B cell (primary cell): Measurements from ENCODE around the gene TENM3. TPM values are rescaled to one million over a fixed set of nuclear protein-coding genes. Genes with fewer than 3 reads are reported as not detected.

Source experiments
- ATAC-seq: fragments of 200-7000 bp; cut with Tn5 transposase; one replicate; pipeline ENCODE4 v1.10.0; 2021; ENCODE audit warnings: low read depth, mild to moderate bottlenecking, moderate number of reproducible peaks, moderate library complexity
- CTCF ChIA-PET: fragments of 350-600 bp; sonication (Branson Sonifier 250); formaldehyde crosslinking; loops from one replicate; lab custom pipeline; 2021; ENCODE audit warnings: antibody characterized with exemption, inconsistent platforms; lab: Charles Lee
- POLR2A ChIA-PET: fragments of 350-600 bp; sonication (Branson Sonifier 250); formaldehyde crosslinking; loops from one replicate; lab custom pipeline; 2021; ENCODE audit warnings: antibody characterized with exemption; lab: Charles Lee
- DNase-seq: peaks from one replicate; pipeline ENCODE4 v3.0.0; 2013
- H2AFZ ChIP-seq: 2 replicates; pipeline ENCODE4 v1.6.1; 2012; ENCODE audit warnings: mild to moderate bottlenecking, low read depth, low read length; ENCODE audit not compliant: insufficient read depth, poor library complexity, severe bottlenecking
- H3K27ac ChIP-seq, 2 donors: 1 replicate in 1 of 2; 2 replicates in 1 of 2; pipeline ENCODE4 v1.5.1; 2012 to 2013; ENCODE audit warnings: low read length in 2 of 2, mild to moderate bottlenecking in 2 of 2, moderate library complexity in 1 of 2
- H3K27me3 ChIP-seq, 4 experiments: fragments of 200-600 bp in 1 of 4; sonication (generic) in 1 of 4; replicated peaks in 1 of 4; 1 replicate in 2 of 4; 2 replicates in 2 of 4; pipeline versions ENCODE4 v1.6.1 to v1.7.0; 2013 to 2016; ENCODE audit warnings: low read length in 3 of 4, mild to moderate bottlenecking in 2 of 4, mixed read lengths in 1 of 4, moderate library complexity in 1 of 4; ENCODE audit not compliant: insufficient read depth in 4 of 4, control insufficient read depth in 3 of 4; ENCODE audit errors: control extremely low read depth in 1 of 4
- H3K36me3 ChIP-seq, 2 experiments: replicated peaks in 1 of 2; 1 replicate in 1 of 2; 2 replicates in 1 of 2; pipeline versions ENCODE4 v1.6.1 to v1.7.1; 2013; ENCODE audit warnings: low read length in 1 of 2; ENCODE audit not compliant: insufficient read depth in 2 of 2, control insufficient read depth in 1 of 2; ENCODE audit errors: control extremely low read depth in 1 of 2, extremely low read depth in 1 of 2
- H3K4me1 ChIP-seq, 2 donors: fragments of 200-600 bp in 1 of 2; sonication (generic) in 1 of 2; 1 replicate in 1 of 2; 2 replicates in 1 of 2; pipeline versions ENCODE4 v1.5.1 to v1.6.1; 2013 to 2017; ENCODE audit warnings: low read length in 2 of 2; ENCODE audit not compliant: control insufficient read depth in 2 of 2, insufficient read depth in 2 of 2
- H3K4me2 ChIP-seq: replicated peaks from 2 replicates; pipeline ENCODE3; 2012; ENCODE audit warnings: mild to moderate bottlenecking, low read depth, low read length; ENCODE audit not compliant: poor library complexity, severe bottlenecking
- H3K4me3 ChIP-seq, 5 experiments: fragments of 200-600 bp in 1 of 5; sonication (generic) in 1 of 5; 1 replicate in 3 of 5; 2 replicates in 2 of 5; pipeline versions ENCODE4 v1.5.1 to v1.7.0; 2011 to 2016; ENCODE audit warnings: low read length in 4 of 5, mild to moderate bottlenecking in 4 of 5, low read depth in 2 of 5, control low read depth in 1 of 5, moderate library complexity in 1 of 5; ENCODE audit not compliant: insufficient read depth in 1 of 5; ENCODE audit errors: control extremely low read depth in 1 of 5, extremely low read depth in 1 of 5
- H3K79me2 ChIP-seq: fragments of 200-600 bp; sonication (generic); one replicate; pipeline ENCODE4 v1.6.0; 2016; ENCODE audit warnings: low read length; ENCODE audit not compliant: control insufficient read depth, insufficient read depth
- H3K9ac ChIP-seq: fragments of 200-600 bp; sonication (generic); 2 replicates; pipeline ENCODE4 v1.6.1; 2017; ENCODE audit warnings: mild to moderate bottlenecking, low read length, moderate library complexity
- H3K9me3 ChIP-seq, 3 donors: one replicate each; pipeline versions ENCODE4 v1.6.1 to v1.7.1; 2013; ENCODE audit warnings: low read length in 2 of 3; ENCODE audit not compliant: control insufficient read depth in 2 of 3, insufficient read depth in 1 of 3; ENCODE audit errors: control extremely low read depth in 1 of 3
- H4K20me1 ChIP-seq: 2 replicates; pipeline ENCODE4 v1.6.0; 2012; ENCODE audit warnings: mild to moderate bottlenecking, low read length; ENCODE audit not compliant: insufficient read depth, control insufficient read depth, poor library complexity, severe bottlenecking
- H3K27ac Mint-ChIP-seq: one replicate; pipeline ENCODE4 v1.8.0; 2021; ENCODE audit warnings: mixed read lengths
- H3K27me3 Mint-ChIP-seq: one replicate; pipeline ENCODE4 v1.8.0; 2021; ENCODE audit warnings: mixed read lengths
- H3K4me1 Mint-ChIP-seq: one replicate; pipeline ENCODE4 v1.8.0; 2021; ENCODE audit warnings: mixed read lengths
- H3K4me3 Mint-ChIP-seq: one replicate; pipeline ENCODE4 v1.8.0; 2021; ENCODE audit warnings: mixed read lengths
- H3K9me3 Mint-ChIP-seq: one replicate; pipeline ENCODE4 v1.8.0; 2022; ENCODE audit warnings: mixed read lengths; ENCODE audit not compliant: insufficient read depth
- EZH2 ChIP-seq: IDR thresholded peaks from 2 replicates; pipeline ENCODE4 v1.6.1; 2012; ENCODE audit warnings: borderline replicate concordance, low read depth, mild to moderate bottlenecking, moderate library complexity, low read length; ENCODE audit not compliant: insufficient read depth, poor library complexity, severe bottlenecking
- WGBS: methylation state at CpG from one replicate; pipeline ENCODE4 v1.1.5; 2013; ENCODE audit warnings: missing lambda C conversion rate; ENCODE audit not compliant: insufficient coverage; 5-methylcytosine and 5-hydroxymethylcytosine counted together
- intact Hi-C: fragments of 100-400 bp; cut with micrococcal nuclease; formaldehyde crosslinking; loops from one replicate; pipeline ENCODE4 v1.10.0; 2022
- polyA plus RNA-seq: library from polyadenylated mRNA; depleted of rRNA; stranded (reverse); fragments of >200 nt; gene quantifications from 2 replicates; pipeline ENCODE4 v1.2.3, GENCODE V29; 2012
- total RNA-seq, 2 donors: library from RNA; stranded (reverse); fragments of 120-200 nt in 1 of 2; gene quantifications; 1 replicate in 1 of 2; 2 replicates in 1 of 2; pipeline versions ENCODE4 v1.2.3 to v1.2.4, GENCODE V29; 2013 to 2022
- TF ChIP-seq, protein P1 (sequence below): fragments of 200-600 bp; IDR thresholded peaks from one replicate; pipeline ENCODE4 v1.8.0; 2022; ENCODE audit warnings: antibody characterized with exemption, mild to moderate bottlenecking

Gene TENM3
- total and polyA plus RNA-seq, 2 donors (not counting 1 experiment from before 2014, with no cell fraction given), result not detected

- H3K4me2 ChIP-seq, result peak overlapping the region; percentile 14
- no peak overlapping the region for H3K4me3 ChIP-seq
- Mint-ChIP-seq H3K9me3 (no peaks in the 10 kb centered on the region), H3K27me3 (peaks cover 29% of the 10 kb centered on the region), H3K4me1 (peaks cover 4% of the 10 kb centered on the region), H3K4me3 (no peak overlapping the region), H3K27ac (no peak overlapping the region)
- H3K27me3 ChIP-seq, result peaks cover 0 to 6% (median under 1%) of the 10 kb centered on the region in 4 experiments
- peaks cover 0 to 4% (median 0%) of the 10 kb centered on the region in 3 donors for H3K9me3 ChIP-seq
- intact Hi-C loops, result no loop called here
- DNase-seq, result peak; percentile 18
- ATAC-seq, result no peak
- no peaks in the 10 kb centered on the region for H3K79me2 ChIP-seq
- no peaks in the 10 kb centered on the region for H3K36me3 ChIP-seq
- POLR2A ChIA-PET, result no interaction called here
- H4K20me1 ChIP-seq, result no peaks in the 10 kb centered on the region
- H3K9ac ChIP-seq, result no peak overlapping the region
- H3K27ac ChIP-seq, result no peak overlapping the region
- H3K4me1 ChIP-seq, result peaks cover 0 to 5% of the 10 kb centered on the region in 2 donors
- H2AFZ ChIP-seq, result no peak overlapping the region
- no peak for TF ChIP-seq EZH2
- TF ChIP-seq, protein P1, sequence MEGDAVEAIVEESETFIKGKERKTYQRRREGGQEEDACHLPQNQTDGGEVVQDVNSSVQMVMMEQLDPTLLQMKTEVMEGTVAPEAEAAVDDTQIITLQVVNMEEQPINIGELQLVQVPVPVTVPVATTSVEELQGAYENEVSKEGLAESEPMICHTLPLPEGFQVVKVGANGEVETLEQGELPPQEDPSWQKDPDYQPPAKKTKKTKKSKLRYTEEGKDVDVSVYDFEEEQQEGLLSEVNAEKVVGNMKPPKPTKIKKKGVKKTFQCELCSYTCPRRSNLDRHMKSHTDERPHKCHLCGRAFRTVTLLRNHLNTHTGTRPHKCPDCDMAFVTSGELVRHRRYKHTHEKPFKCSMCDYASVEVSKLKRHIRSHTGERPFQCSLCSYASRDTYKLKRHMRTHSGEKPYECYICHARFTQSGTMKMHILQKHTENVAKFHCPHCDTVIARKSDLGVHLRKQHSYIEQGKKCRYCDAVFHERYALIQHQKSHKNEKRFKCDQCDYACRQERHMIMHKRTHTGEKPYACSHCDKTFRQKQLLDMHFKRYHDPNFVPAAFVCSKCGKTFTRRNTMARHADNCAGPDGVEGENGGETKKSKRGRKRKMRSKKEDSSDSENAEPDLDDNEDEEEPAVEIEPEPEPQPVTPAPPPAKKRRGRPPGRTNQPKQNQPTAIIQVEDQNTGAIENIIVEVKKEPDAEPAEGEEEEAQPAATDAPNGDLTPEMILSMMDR, result no peak
- 11% methylated on average over 13 of the region's 13 CpGs for WGBS
- CTCF ChIA-PET, result no interaction called here
These were observed 583.2 kb downstream of the TENM3 start for GRCh38 chr4:182826391-182826790.

GRCh38 chr4:182827166-182827565, 584.0 kb downstream of the TENM3 start:
- Histone ChIP-seq H3K4me3 (no peak overlapping the region), H3K27ac (no peak overlapping the region), H3K79me2 (no peaks in the 10 kb centered on the region), H3K4me1 (peaks cover 0 to 5% of the 10 kb centered on the region in 2 donors), H2AFZ (no peak overlapping the region), H4K20me1 (no peaks in the 10 kb centered on the region), H3K4me2 (no peak overlapping the region), H3K9ac (no peak overlapping the region), H3K36me3 (no peaks in the 10 kb centered on the region), H3K9me3 (peaks cover 0 to 4% (median 0%) of the 10 kb centered on the region in 3 donors), H3K27me3 (peaks cover 0 to 6% (median under 1%) of the 10 kb centered on the region in 4 experiments)
- Mint-ChIP-seq H3K27ac (no peak overlapping the region), H3K4me3 (no peak overlapping the region), H3K4me1 (peaks cover 4% of the 10 kb centered on the region), H3K27me3 (peaks cover 30% of the 10 kb centered on the region), H3K9me3 (no peaks in the 10 kb centered on the region)
- ATAC-seq, result no peak
- no peak for TF ChIP-seq EZH2
- TF ChIP-seq, protein P1, result no peak
- 97% methylated on average over 6 of the region's 8 CpGs for WGBS
- CTCF ChIA-PET, result no interaction called here
- no peak for DNase-seq
- POLR2A ChIA-PET, result no interaction called here
- intact Hi-C loops, result no loop called here
